Measurements from ENCODE around the gene ZNF587.

DNA sequence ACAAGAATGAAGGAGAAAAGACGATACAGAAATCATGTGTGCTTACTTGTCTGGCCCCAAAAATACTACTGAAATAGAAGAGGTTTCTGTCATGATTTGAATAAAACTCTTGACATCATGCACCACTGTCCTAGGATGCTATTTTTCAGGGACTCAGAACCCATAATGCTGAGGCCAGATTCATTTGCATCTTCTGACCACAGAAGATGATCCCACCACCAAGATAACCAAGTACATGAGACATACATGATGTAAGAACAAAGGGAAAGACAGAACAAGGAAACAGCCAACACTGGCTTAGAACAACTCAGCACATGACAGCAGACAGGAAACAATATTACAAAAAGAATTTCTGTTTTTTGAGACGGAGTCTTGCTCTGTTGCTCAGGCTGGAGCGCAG lies 37.4 kb upstream of the ZNF587 start:
- no peak for TF ChIP-seq CTCF (IDR thresholded peaks at IDR 0.05)
- TF ChIP-seq POLR2AphosphoS5 (IDR thresholded peaks at IDR 0.05) = no peak
- TF ChIP-seq POLR2A (IDR thresholded peaks at IDR 0.05) = no peak
